Tibial nerve (tissue), 4 donors: ENCODE results near the gene GTF3C1. TPM values are rescaled to one million over a fixed set of nuclear protein-coding genes. Genes with fewer than 3 reads are reported as not detected.

Source experiments
- DNase-seq, 2 donors: peaks; one replicate each; pipeline ENCODE4 v3.0.0-alpha.2; 2019; ENCODE audit warnings: low spot score in 2 of 2
- H3K27ac ChIP-seq, 4 donors: fragments of 200-600 bp; sonication (generic) in 3 of 4; one replicate each; pipeline ENCODE4 v1.5.1; 2017 to 2019; ENCODE audit warnings: mild to moderate bottlenecking in 1 of 4
- H3K27me3 ChIP-seq, 2 donors: fragments of 200-600 bp; sonication (generic) in 1 of 2; one replicate each; pipeline versions ENCODE4 v1.5.1 to v1.6.0; 2017 to 2019
- H3K36me3 ChIP-seq, 3 donors: fragments of 200-600 bp; sonication (generic); one replicate each; pipeline ENCODE4 v1.5.1; 2018 to 2019
- H3K4me1 ChIP-seq, 4 donors: fragments of 200-600 bp; sonication (generic) in 3 of 4; one replicate each; pipeline ENCODE4 v1.5.1; 2017 to 2019
- H3K4me3 ChIP-seq, 4 donors: fragments of 200-600 bp; sonication (generic) in 3 of 4; one replicate each; pipeline ENCODE4 v1.5.1; 2017 to 2019; ENCODE audit warnings: mild to moderate bottlenecking in 1 of 4, moderate library complexity in 1 of 4
- H3K9me3 ChIP-seq, 4 donors: fragments of 200-600 bp; sonication (generic) in 3 of 4; one replicate each; pipeline ENCODE4 v1.5.1; 2017 to 2019
- EP300 ChIP-seq, 2 donors: sonication (generic); formaldehyde crosslinking; IDR thresholded peaks; one replicate each; pipeline ENCODE4 v1.6.1; 2017; ENCODE audit warnings: antibody characterized with exemption in 2 of 2, mild to moderate bottlenecking in 1 of 2
- POLR2A ChIP-seq, 2 donors: fragments of 450-650 bp; IDR thresholded peaks; one replicate each; pipeline ENCODE4 v1.6.1; 2017; ENCODE audit warnings: antibody characterized with exemption in 2 of 2, mild to moderate bottlenecking in 2 of 2, moderate library complexity in 2 of 2
- WGBS, 2 donors: methylation state at CpG; one replicate each; pipeline ENCODE4 v1.1.5; 2018; 5-methylcytosine and 5-hydroxymethylcytosine counted together
- total RNA-seq, 4 donors: library from RNA; depleted of rRNA; stranded (reverse); fragments of >200 nt; gene quantifications; one replicate each; pipeline ENCODE4 v1.1.0, GENCODE V29; 2016
- TF ChIP-seq, protein P1 (sequence below), 5 experiments: fragments of 200-600 bp in 3 of 5; fragments of 450-650 bp in 2 of 5; sonication (generic) in 3 of 5; IDR thresholded peaks; one replicate each; pipeline ENCODE4 v1.5.1; 2016 to 2019; ENCODE audit warnings: antibody characterized with exemption in 5 of 5, mild to moderate bottlenecking in 3 of 5, moderate library complexity in 2 of 5

Gene GTF3C1, protein sequence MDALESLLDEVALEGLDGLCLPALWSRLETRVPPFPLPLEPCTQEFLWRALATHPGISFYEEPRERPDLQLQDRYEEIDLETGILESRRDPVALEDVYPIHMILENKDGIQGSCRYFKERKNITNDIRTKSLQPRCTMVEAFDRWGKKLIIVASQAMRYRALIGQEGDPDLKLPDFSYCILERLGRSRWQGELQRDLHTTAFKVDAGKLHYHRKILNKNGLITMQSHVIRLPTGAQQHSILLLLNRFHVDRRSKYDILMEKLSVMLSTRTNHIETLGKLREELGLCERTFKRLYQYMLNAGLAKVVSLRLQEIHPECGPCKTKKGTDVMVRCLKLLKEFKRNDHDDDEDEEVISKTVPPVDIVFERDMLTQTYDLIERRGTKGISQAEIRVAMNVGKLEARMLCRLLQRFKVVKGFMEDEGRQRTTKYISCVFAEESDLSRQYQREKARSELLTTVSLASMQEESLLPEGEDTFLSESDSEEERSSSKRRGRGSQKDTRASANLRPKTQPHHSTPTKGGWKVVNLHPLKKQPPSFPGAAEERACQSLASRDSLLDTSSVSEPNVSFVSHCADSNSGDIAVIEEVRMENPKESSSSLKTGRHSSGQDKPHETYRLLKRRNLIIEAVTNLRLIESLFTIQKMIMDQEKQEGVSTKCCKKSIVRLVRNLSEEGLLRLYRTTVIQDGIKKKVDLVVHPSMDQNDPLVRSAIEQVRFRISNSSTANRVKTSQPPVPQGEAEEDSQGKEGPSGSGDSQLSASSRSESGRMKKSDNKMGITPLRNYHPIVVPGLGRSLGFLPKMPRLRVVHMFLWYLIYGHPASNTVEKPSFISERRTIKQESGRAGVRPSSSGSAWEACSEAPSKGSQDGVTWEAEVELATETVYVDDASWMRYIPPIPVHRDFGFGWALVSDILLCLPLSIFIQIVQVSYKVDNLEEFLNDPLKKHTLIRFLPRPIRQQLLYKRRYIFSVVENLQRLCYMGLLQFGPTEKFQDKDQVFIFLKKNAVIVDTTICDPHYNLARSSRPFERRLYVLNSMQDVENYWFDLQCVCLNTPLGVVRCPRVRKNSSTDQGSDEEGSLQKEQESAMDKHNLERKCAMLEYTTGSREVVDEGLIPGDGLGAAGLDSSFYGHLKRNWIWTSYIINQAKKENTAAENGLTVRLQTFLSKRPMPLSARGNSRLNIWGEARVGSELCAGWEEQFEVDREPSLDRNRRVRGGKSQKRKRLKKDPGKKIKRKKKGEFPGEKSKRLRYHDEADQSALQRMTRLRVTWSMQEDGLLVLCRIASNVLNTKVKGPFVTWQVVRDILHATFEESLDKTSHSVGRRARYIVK (N-terminal part only)
- 10 to 100 TPM; 66.7 to 92.4 (median 69.9) TPM for total RNA-seq

- H3K9me3 ChIP-seq: no peaks in the 10 kb centered on the region
- H3K4me1 ChIP-seq: peaks cover 0 to 40% (median 27%) of the 10 kb centered on the region in 4 donors
- H3K27me3 ChIP-seq: no peaks in the 10 kb centered on the region
- WGBS, 2 donors: 1% methylated on average over 37 to 41 of the region's 59 CpGs
- TF ChIP-seq EP300 (IDR thresholded peaks at IDR 0.05) (peak; percentile 86 to 90), POLR2A (IDR thresholded peaks at IDR 0.05) (peak; percentile 53 to 70)
- TF ChIP-seq, protein P1, sequence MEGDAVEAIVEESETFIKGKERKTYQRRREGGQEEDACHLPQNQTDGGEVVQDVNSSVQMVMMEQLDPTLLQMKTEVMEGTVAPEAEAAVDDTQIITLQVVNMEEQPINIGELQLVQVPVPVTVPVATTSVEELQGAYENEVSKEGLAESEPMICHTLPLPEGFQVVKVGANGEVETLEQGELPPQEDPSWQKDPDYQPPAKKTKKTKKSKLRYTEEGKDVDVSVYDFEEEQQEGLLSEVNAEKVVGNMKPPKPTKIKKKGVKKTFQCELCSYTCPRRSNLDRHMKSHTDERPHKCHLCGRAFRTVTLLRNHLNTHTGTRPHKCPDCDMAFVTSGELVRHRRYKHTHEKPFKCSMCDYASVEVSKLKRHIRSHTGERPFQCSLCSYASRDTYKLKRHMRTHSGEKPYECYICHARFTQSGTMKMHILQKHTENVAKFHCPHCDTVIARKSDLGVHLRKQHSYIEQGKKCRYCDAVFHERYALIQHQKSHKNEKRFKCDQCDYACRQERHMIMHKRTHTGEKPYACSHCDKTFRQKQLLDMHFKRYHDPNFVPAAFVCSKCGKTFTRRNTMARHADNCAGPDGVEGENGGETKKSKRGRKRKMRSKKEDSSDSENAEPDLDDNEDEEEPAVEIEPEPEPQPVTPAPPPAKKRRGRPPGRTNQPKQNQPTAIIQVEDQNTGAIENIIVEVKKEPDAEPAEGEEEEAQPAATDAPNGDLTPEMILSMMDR (IDR thresholded peaks at IDR 0.05): peak in 1 of 5 experiments; percentile 23
- H3K36me3 ChIP-seq: peaks cover 0 to 11% (median 0%) of the 10 kb centered on the region in 3 donors
- H3K4me3 ChIP-seq: peak within 1 kb of the TSS; percentile 74 to 88 (median 86)
- peak within 1 kb of the TSS; percentile 32 to 86 (median 83) for H3K27ac ChIP-seq
- DNase-seq: peak; percentile 100
Measured at GRCh38 chr16:27549746-27550581, at the start of gene GTF3C1, which contains the start of gene KATNIP. Gene GTF3C1, minus strand, starts transcription at chr16:27549913. Its CDS starts 23 bp downstream, at chr16:27549890. Gene KATNIP, plus strand, starts transcription at chr16:27550144. Its CDS starts 27 bp downstream, at chr16:27550171.

DNA sequence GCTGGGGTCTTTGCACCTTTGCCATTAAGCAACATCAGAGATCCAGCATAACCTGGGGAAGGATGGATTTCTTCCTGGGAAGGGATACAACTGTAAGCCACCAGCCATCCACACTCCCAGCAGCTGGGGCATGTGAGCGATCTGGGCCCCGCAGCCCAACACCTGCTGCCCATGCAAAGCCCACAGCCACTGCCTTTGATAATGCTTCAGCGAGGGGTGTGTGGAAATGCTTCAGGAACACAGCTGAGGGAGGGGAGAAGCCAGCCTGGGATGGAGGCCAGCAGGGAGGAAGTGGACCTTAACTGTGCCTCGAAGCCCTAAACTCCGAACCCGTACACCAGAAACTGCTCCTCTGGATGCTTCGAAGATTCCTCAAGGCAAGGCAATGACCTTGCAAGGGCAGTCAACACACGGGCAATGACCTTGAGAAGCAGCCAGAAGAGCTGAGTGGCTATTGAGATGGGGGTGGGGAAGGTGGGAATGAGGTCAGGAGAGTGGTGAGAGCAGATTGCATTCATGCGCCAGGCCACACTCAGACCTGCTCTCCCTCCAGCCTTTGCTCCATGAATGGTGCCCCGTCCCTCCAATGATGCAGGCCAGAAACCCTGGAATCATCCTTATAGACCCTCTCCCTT lies 49.3 kb upstream of the GTF3C1 start:
- no peak overlapping the region for H3K27ac ChIP-seq
- DNase-seq: no peak
- H3K4me1 ChIP-seq: no peaks in the 10 kb centered on the region
- peaks cover 0 to 8% (median 0%) of the 10 kb centered on the region in 3 donors for H3K36me3 ChIP-seq
- TF ChIP-seq EP300 (IDR thresholded peaks at IDR 0.05) (no peak), POLR2A (IDR thresholded peaks at IDR 0.05) (no peak)
- TF ChIP-seq, protein P1 (IDR thresholded peaks at IDR 0.05): no peak
- WGBS, 2 donors: 83 to 85% methylated on average over 9 of the region's 10 CpGs
- no peak overlapping the region for H3K4me3 ChIP-seq
- no peaks in the 10 kb centered on the region for H3K9me3 ChIP-seq
- no peaks in the 10 kb centered on the region for H3K27me3 ChIP-seq

- H3K27ac ChIP-seq: no peak overlapping the region
- no peaks in the 10 kb centered on the region for H3K4me1 ChIP-seq
- peaks cover 0 to 13% (median 0%) of the 10 kb centered on the region in 3 donors for H3K36me3 ChIP-seq
- TF ChIP-seq, protein P1 (IDR thresholded peaks at IDR 0.05): no peak
- 77 to 86% methylated on average over 6 of the region's 6 CpGs for WGBS, 2 donors
- H3K9me3 ChIP-seq: no peaks in the 10 kb centered on the region
- no peak overlapping the region for H3K4me3 ChIP-seq
- no peaks in the 10 kb centered on the region for H3K27me3 ChIP-seq
- DNase-seq: no peak
Measured at GRCh38 chr16:27598220-27598619, 48.5 kb upstream of the GTF3C1 start.

- Histone ChIP-seq H3K4me1 (no peaks in the 10 kb centered on the region), H3K27ac (no peak overlapping the region), H3K36me3 (peaks cover 0 to 13% (median 0%) of the 10 kb centered on the region in 3 donors), H3K9me3 (no peaks in the 10 kb centered on the region), H3K27me3 (no peaks in the 10 kb centered on the region), H3K4me3 (no peak overlapping the region)
- DNase-seq: no peak
- TF ChIP-seq POLR2A (IDR thresholded peaks at IDR 0.05): no peak
- TF ChIP-seq, protein P1 (IDR thresholded peaks at IDR 0.05): no peak
- no peak for TF ChIP-seq EP300 (IDR thresholded peaks at IDR 0.05)
- 93 to 95% methylated on average over 3 of the region's 3 CpGs for WGBS, 2 donors
Measured at GRCh38 chr16:27597361-27597760, 47.6 kb upstream of the GTF3C1 start.
